D341Med (cell line): ENCODE data around the gene PKD1L1.

Source experiments
- DNase-seq: peaks from one replicate; pipeline ENCODE4 v3.0.0; 2012; ENCODE audit warnings: low spot score

The PKD1L1 gene

DNA sequence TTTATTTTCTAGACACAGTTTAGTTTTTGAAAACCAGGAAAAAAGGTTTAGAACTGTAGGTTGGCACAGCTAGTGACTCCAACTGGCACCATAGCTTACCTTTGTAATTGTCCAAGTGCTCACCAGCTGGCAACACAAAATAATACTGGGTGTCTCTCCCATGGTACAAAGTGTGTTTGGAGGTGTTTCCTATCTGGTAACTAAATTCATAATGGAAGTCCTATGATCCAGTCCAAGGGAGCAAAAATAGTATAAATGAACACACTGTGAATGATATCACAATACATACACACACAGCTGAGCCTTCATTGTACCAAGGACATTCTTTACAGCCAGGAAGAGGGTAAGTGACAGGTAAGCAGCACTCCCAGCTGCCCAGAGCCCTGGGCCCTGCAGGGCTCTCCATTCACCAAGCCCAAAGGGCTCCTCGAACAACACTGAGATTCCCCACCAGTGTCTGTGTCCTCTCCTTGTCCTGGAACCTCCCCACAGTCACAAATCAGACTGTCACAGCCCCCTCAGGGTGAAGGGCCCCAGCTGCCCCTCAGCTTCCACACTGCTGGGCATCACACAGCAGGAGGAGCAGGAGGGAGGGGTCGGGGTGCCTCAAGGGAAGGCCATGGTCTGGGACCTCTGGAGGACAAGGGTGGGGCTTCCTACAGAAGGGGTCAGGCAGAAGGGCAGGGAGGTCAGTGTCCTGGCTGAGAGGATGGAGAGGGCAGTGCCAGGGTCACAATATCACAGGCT lies 72.1 kb downstream of the PKD1L1 start:
- no peak for DNase-seq

DNA sequence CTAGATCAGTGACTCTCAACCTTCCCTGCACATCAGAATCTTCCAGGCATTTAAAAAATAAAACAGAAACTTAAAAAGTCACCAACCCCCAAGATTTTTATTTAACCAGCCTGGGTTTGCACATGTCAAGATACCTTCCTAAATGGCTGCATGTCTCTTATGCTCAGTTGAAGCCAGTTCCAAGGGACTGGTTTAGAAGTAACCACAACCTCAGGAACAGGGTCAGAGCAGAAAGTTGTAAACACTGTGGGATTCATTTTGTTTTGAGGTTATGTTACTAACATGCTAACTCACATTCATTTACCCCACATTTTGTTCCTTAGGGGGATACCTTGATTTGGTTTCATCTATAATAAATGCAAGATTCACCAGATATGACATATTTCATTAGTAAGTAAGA lies 72.9 kb downstream of the PKD1L1 start:
- DNase-seq = no peak

DNA sequence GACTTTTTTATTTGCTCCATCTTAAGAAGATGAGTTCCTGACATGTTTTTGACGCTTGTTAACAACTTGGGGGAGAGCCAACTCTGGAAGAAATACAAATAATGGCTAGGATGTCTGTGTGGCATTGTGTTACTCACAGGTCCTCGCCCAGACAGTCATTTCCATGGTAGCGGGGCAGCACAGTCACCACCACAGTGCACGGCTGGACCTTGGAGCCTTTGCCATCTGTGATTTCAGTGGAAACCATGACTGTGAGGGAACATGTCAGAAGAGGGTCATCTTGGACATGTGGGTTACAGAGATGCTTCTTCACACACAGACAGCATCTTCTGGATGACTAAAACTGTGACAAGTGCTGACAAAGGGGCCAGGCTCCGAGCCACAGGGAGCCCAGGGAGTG lies 74.5 kb downstream of the PKD1L1 start:
- no peak for DNase-seq

DNA sequence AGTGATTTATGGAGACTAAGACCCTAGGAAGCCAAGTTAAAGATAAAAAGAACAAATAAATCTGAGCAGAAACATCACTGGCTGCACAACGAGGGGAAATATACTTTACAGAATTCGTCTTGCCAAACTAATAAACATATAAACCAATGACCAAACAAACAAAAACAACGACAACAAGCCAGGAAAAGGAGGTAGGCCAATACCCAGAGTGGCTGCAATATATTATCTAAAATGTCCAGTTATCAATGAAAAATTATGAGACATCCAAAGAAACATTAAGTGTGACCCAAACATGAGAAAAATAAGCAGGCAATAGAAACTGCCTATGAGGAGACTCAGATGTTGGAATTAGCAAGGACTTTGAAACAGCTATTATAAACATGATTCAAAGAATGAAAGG lies 81.0 kb downstream of the PKD1L1 start:
- no peak for DNase-seq

DNA sequence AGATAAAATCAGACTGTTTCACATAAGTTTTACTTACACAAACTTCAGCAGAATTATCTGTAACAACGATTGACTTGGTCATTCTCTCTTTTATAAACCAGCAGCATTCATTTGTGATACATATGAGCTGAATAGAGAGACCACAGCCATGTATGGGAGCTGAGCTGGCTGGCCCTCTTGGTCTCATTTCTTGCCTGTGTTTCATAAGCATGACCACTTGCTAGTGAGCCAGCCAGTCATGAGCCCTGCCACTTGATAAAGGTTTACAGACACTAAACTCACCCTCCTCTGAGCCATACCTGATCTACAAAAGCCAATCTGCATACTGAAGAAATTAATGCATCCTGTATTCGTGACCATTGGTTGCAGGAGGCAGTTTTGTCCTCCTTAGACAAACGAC lies 82.1 kb downstream of the PKD1L1 start:
- DNase-seq = no peak

GRCh38 chr7:47852330-47853245 lies 95.7 kb downstream of the PKD1L1 start:
- DNase-seq = no peak

DNA sequence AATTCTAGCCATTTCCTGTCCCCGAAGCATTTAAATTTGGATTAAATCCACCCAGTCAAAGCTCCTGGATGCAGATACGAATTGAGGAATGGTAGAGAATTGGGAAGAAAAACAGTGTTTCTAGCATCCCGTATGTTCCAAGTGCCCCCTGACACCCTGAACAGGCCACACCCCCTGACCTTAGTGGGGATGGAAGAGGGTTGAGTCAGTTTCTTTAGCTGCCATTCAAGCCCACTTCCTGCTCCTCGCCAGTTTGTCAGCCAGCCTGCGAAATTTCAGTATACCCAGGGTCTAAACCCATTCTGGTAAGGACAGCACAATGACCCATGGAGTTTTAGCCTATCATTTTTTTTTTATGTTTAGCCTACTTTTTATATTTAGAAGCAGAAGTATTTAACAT lies 101.1 kb downstream of the PKD1L1 start:
- no peak for DNase-seq

DNA sequence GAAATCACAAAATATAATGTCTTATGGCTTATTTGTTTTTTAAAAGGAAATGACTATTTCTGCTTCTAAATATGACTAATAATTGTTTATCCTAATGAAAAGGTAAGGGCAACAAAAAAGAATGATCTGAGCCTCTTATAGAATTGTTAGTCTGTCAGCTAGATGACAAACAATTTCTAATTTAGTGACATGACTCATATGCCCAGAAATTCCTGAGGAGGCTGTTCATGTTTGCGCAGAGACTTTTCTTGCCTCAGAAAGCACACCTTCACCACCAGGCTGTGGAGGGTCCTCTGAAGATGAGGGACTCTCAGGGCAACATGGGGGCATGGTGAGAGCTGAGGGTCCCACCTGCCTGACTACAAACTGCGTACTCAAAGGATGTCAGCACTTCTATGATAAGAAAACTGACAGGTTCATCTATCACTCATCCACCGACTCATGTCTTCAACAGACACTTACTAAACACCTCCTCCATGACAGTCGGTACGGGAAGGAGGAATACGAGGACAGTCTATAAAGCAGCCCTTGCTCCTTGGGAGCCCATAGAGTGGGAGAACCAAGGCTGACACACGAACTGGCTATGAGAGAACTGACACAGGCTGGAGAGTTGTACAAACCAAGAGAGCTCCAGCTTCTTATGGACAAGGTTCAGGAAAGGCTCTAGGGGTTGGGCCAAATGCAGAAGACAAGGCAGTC lies 102.0 kb downstream of the PKD1L1 start:
- no peak for DNase-seq

GRCh38 chr7:47844311-47844710 lies 104.0 kb downstream of the PKD1L1 start:
- DNase-seq = no peak

- DNase-seq = no peak
These were observed 105.0 kb downstream of the PKD1L1 start for GRCh38 chr7:47843291-47843690.

DNA sequence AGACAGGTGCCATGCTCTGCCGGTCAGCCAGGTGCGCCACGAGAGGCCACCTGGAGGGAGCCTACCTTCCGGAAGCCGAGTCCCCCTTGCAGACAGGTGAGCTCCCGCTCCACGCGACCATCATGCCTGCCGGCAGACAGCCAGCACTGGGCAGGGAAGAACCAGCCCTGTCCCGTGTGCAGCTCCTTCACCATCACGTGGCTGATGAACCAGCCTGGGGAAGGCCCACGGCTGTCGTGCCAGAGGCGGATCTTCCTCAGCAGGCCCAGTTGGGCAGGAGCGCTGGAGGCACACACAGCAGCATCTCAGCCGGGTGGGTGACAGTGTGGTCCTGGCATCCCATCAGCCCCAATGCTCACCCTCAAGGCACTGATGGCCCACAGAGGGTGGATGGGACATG lies 108.9 kb downstream of the PKD1L1 start:
- no peak for DNase-seq

- DNase-seq = no peak
These were observed 110.4 kb downstream of the PKD1L1 start for GRCh38 chr7:47837826-47838225.

- DNase-seq = no peak
These were observed 111.6 kb downstream of the PKD1L1 start for GRCh38 chr7:47836503-47837202.

DNA sequence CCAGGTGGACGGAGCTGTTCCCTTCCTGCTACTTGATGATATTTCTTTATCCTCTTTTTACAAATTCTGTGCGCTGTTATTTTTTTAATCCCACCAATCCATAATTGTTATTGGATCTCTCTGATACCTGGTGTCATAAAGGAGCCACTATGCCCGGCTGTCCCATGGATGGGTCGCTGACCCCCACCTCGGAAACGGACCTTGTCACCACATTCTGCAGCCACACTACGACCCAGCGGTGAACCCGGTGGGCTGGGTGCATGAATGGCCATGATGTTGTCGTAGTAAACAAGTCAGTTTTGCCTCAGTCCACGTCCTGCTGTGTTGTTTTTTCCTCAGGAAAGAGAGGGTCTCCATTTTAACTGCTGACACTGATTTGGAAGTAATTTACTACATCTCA lies 112.2 kb downstream of the PKD1L1 start:
- DNase-seq = no peak

DNA sequence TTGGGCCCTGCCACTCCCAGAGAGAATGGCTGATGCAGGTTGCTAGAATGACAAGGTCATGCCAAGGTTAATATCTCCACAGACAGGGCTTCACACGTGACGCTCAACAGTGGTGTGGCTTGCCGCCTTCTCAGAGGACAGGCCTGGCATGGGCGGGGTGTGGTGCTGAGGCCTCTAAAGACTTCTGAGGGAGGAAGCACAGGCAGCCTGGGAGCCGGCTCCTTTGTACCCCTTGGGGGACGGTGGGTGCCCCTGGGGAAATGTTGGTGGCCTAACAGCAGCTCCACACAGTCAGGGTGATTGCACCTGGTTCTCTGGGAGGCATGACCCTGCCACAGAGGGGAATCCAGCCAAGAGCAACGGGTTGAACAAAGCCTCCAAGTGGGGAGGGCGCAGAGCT lies 115.1 kb downstream of the PKD1L1 start:
- DNase-seq = no peak

DNA sequence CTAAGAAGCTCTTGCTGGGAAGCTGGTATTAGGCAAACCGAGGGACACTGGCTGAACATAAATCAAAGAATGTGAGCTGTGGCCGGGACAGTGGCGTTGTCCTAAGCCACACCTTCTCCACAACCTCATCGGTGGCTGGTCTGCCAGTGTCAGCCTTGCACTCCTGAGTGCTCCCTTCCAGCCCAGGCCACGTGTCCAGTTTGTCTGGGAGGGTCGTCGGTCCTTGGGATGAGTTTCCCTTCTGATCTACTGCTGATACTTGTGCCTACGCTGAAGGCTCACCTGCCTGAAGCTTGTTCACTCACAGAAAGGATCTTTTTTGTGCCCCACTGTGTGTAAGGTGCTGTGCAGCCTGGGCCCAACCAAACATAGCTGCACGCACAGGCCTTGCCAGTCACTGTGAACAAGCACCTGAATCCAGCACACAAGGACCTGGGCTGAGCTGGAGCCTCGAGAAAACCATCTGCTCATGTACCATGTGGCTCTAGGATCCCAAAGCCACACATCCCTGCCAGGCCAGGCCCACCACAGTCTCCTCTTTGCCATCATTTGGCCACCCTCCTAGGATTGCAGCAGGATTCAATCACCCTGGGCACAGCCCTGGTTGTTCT lies 116.1 kb downstream of the PKD1L1 start:
- DNase-seq = no peak

- DNase-seq = no peak
These were observed 118.3 kb downstream of the PKD1L1 start for GRCh38 chr7:47830015-47830414.

- no peak for DNase-seq
These were observed 120.4 kb downstream of the PKD1L1 start for GRCh38 chr7:47827871-47828270.

DNA sequence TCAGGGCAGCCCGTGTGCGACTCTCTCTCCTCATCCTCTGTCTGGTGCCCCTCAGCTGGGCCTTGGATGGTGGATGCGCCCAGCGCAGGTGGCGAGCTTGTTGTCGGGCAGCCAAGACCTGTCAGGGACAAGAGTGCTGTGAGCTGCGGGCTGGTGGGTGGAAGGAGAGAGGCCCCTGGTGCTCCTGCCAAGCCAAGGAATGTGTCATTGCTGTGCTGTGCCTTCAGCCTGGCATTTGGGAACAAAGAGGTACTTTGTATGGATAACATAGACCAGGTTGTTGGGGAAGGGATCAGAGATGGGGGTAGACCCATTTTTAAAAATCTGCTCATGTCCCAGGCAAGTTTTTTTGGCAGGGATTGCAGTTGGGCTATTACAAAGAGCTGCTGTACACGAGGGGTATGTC lies 120.9 kb downstream of the PKD1L1 start:
- no peak for DNase-seq

DNA sequence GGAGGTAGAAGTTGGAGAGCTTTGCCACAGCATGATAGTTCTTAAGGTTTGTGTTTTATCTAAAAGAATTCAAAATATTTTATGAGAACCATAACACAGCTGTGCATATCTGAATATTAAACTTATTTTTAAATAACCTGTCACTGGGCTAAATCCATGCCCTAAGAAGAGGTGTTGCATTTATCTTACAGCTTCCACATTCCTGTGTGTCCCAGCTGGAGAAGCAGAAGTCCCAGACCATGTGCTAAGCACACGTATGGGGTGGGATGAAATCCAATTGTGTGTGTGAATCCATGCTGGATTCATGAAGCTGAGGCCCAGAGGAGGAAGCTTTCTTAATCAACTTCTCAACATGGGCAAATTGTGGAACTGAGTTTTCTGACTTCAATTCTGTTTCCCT lies 121.5 kb downstream of the PKD1L1 start:
- DNase-seq = no peak

DNA sequence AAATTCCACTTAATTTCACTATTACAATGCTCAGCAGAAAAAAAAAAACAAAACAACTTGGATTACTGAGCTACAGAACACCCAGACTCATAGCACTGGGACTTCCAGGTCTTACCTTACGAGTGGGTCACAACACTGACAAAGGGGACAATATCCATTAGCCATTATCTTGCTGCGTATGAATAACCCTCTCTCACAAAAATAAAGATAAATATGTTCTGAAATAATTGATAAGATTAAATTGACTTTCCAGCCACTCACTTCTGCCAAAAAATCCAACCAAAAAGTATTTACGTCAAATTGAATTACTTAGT lies 128.7 kb downstream of the PKD1L1 start:
- no peak for DNase-seq
